Right lobe of liver (tissue), 4 donors: ENCODE measurements around the gene CNTN3.

Experiments
- CTCF ChIP-seq, 4 donors: fragments of 200-600 bp in 3 of 4; fragments of 450-650 bp in 1 of 4; IDR thresholded peaks; one replicate each; pipeline versions ENCODE4 v1.5.1 to v1.8.0; 2016 to 2022; ENCODE audit warnings: antibody characterized with exemption in 4 of 4, mild to moderate bottlenecking in 2 of 4
- POLR2A ChIP-seq: fragments of 450-650 bp; IDR thresholded peaks from one replicate; pipeline ENCODE4 v1.6.1; 2017; ENCODE audit warnings: antibody characterized with exemption, mild to moderate bottlenecking
- donor health status: DM: no; HTN: no; CAD: no.
- donor health status: DM: no; HTN: no; CAD: no.
- donor health status: DM: no; HTN: yes; CAD: no.

DNA sequence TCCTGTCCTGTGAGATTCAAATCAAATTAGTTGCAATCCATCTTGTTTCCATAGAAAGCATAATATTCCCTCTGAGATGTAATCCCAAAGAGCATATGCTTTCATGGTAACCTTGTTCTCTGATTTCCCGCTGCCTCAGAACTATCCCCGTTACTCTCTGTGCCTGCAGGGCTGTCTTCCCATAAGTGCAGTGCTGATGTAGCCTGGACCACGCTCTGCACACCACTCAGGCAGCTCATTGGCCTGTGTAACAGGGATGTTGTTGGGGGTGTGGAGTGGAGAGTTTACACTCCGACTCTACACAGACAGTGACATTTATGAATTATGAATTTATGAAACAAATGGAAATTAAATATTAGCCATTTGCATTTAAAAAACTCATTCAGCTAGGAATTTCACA, 33.6 kb upstream of the CNTN3 start:
- no peak for TF ChIP-seq CTCF (IDR thresholded peaks at IDR 0.05)
- TF ChIP-seq POLR2A: no peak
